Upper lobe of left lung (tissue), 4 donors: ENCODE results near the gene REEP2.

Experiments
- EP300 ChIP-seq, 4 donors: sonication (generic); formaldehyde crosslinking; IDR thresholded peaks; one replicate each; pipeline ENCODE4 v1.5.1; 2017; ENCODE audit warnings: antibody characterized with exemption in 4 of 4, control low read depth in 2 of 4
- POLR2AphosphoS5 ChIP-seq, 2 donors: sonication (generic); formaldehyde crosslinking; IDR thresholded peaks; one replicate each; pipeline ENCODE4 v1.5.1; 2017; ENCODE audit warnings: antibody characterized with exemption in 2 of 2
- TF ChIP-seq, protein P1 (sequence below), 6 experiments: fragments of 450-650 bp in 4 of 6; fragments of 200-600 bp in 2 of 6; sonication (generic) in 2 of 6; IDR thresholded peaks; one replicate each; pipeline ENCODE4 v1.5.1; 2016 to 2019; ENCODE audit warnings: antibody characterized with exemption in 6 of 6

- TF ChIP-seq, protein P1, sequence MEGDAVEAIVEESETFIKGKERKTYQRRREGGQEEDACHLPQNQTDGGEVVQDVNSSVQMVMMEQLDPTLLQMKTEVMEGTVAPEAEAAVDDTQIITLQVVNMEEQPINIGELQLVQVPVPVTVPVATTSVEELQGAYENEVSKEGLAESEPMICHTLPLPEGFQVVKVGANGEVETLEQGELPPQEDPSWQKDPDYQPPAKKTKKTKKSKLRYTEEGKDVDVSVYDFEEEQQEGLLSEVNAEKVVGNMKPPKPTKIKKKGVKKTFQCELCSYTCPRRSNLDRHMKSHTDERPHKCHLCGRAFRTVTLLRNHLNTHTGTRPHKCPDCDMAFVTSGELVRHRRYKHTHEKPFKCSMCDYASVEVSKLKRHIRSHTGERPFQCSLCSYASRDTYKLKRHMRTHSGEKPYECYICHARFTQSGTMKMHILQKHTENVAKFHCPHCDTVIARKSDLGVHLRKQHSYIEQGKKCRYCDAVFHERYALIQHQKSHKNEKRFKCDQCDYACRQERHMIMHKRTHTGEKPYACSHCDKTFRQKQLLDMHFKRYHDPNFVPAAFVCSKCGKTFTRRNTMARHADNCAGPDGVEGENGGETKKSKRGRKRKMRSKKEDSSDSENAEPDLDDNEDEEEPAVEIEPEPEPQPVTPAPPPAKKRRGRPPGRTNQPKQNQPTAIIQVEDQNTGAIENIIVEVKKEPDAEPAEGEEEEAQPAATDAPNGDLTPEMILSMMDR (IDR thresholded peaks at IDR 0.05): peak; percentile 91 to 97 (median 96)
- TF ChIP-seq POLR2AphosphoS5 (IDR thresholded peaks at IDR 0.05) (no peak), EP300 (IDR thresholded peaks at IDR 0.05) (no peak)
Observed at GRCh38 chr5:138449501-138450239, 10.8 kb downstream of the REEP2 start.
